Tongue (tissue), 2 donors: ENCODE measurements around the gene RAB9A. TPM values are rescaled to one million over a fixed set of nuclear protein-coding genes. Genes with fewer than 3 reads are reported as not detected.
"Not testable (repeated sequence)": the region's sequence is repeated elsewhere in the genome, so short reads cannot be mapped to it uniquely, and the experiment has no call there.

Source experiments
- DNase-seq: peaks from one replicate; pipeline ENCODE4 v3.0.0-alpha.2; 2015
- total RNA-seq: library from RNA; depleted of rRNA; stranded (reverse); fragments of >200 nt; gene quantifications from one replicate; pipeline ENCODE4 v1.2.3, GENCODE V29; 2014

RAB9A gene, protein sequence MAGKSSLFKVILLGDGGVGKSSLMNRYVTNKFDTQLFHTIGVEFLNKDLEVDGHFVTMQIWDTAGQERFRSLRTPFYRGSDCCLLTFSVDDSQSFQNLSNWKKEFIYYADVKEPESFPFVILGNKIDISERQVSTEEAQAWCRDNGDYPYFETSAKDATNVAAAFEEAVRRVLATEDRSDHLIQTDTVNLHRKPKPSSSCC
- total RNA-seq: 37.2 TPM

DNA sequence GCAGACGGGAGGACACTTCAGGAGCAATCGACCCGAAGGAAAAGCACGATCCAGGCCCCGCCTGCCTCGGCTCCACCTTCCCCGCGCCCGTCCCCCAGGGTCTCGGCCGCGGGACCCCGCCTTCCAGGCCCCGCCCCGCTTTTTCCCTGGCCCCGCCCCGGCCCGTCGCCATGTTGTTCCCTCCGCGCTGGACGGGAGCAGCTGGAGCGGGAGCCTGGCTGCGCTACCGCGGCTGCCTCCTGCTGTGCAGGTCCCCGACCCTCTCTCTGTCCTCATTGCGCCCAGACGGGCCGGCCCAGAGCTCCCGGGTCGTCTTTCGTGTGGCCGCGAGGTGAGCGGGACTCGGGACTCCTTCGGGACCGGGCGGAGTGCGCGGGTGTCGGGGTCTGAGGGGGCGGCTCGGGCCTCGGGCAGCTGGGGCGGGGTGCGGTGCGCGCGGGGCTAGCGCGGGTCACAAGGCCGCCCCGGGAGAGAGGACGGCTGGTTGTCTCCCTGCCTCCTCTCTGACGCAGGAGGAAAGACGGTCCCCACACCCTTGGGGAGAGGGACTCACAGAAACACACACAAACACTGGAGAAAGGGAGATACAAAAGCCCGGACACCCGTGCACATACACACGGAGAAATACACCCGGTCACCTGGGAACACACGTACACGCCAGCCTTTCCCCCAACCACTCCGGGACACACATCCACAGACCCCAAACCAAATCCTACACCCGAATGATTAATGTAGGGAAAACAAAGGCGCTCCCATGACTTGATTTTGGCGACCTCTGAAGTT lies at the start of gene RAB9A:
Gene RAB9A (plus strand): TSS at position 171 of the 783 bp plus-strand sequence. CDS start 19,619 bp downstream, outside the sequence.
- peak; percentile 90 for DNase-seq

DNA sequence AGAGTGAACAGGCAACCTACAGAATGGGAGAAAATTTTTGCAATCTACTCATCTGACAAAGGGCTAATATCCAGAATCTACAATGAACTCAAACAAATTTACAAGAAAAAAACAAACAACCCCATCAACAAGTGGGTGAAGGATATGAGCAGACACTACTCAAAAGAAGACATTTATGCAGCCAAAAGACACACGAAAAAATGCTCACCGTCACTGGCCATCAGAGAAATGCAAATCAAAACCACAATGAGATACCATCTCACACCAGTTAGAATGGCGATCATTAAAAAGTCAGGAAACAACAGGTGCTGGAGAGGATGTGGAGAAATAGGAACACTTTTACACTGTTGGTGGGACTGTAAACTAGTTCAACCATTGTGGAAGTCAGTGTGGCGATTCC lies 47.2 kb upstream of the RAB9A start:
- DNase-seq: not testable (repeated sequence)

DNA sequence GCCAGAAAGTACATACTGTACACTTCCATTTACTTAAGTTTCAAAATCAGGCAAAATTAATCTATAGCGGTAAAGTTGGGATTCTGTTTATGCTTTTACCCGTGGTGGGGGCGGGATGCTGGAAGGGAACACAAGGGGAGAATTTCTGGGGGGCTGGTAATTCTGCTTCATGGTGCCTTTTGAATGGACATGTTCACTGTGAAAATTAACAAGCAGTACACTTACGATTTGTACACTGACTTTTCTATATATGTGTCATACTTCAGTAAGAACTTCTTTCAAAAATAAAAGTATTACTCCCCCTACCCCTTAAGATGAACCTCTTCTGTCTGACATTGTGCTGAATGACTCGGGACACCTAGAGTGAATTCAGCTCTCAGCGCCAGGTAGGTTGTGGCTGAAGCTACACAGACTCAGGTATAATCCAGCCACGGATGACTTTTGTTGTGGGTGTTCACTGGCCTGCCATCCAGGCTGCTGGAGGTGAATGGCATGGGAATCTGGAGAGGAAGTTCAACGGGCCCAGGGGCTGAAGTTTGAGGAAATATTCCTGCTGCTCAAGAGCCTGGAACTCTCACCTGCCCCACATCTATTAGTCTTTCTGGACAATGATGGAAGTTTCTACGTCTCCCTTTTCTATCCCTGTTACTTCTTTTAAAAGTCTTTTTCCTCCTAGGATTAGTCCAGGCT lies 43.3 kb upstream of the RAB9A start:
- DNase-seq: no peak

DNA sequence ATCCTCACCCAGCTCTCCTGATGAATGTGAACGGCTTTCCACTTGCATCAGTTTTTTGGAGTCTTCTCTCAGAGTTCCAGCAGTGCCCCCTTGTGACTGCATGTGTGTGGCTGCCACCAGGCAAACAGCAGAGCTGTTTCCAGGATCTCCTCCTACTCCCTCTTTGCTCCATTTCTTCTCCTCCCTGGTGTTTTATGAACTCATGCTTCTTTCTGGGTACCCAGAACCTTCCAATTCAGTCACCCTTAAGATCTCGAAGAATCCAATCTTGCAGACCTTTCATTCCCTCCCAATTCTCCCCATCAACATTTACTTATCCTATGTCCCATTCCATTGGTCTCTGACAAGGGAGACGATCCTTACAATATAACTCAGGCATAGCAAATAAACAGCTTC lies 42.8 kb upstream of the RAB9A start:
- DNase-seq: peak; percentile 82

DNA sequence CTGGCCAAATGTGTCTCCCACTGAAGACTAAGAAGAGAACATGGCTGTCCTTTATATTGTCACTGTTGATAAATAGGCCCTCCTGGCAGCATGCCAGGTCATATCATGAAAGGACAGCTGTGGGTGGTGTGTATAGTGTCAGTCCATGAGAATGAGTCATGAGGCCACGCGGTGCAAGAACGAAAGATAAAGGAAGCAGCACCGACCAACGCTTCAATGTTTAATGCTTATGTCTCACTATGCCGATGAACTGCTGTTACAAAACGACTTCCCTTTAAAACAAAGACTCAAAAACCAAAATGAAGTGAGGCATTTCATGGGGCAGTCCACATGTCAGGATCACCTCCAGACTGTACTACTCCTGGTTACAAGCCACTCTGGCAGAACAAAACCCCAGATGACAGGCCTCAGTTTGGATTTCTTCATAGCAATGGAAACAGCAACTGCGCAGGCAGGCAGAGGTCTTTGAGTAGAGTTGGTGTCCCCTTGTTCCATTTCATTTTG lies 41.2 kb upstream of the RAB9A start:
- peak; percentile 79 for DNase-seq

DNA sequence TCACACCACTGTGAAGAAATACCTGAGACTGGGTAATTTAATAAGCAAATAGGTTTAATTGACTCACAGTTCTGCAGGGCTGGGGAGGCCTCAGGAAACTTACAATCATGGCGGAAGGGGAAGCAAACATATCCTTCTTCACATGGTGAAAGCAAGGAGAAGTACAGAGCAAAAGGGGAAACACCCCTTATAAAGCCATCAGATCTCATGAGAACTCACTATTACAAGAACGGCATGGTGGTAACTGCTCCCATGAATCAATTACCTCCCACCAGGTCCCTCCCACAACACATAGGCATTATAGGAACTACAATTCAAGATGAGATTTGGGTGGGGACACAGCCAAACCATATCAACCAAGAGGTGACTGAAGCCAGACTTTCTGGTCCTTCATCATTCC lies 40.6 kb upstream of the RAB9A start:
- not testable (repeated sequence) for DNase-seq

DNA sequence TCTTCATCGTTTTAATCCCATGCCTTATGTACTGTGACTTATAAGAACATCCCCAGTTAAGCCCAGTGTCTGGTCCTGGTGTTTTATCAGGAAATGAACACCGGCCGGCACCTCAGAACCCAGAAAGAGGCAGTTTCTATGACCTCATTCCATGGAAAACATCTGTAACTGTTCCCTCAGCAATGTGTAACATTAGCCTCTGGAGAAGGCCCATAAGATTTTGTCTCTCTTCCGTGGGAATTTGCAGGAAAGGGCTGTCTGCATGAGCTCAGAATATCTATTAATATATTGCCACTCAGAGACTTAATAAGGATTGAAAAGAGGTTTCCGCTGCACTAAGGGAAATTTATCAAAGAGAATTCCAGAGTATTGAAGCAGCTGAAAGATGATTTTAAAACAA lies 39.1 kb upstream of the RAB9A start:
- DNase-seq: peak; percentile 63

DNA sequence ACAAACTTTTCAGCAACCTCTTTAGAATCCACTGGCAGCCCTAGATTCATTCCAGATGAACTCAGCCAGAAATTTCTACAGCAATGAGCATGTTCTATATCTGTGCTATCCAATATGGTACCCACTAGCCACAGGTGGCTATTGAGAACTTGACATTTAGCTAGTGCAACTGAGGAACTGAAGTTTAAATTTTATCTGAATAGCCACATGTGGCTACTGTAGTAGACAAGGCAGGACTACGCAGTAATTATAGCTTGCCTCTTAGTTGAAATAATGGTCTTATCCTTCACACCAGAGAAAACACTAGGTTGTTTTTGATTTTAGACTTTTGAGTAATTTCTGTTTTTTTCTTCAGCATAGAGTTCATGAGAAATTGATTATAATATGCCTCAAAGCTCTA lies 38.6 kb upstream of the RAB9A start:
- no peak for DNase-seq

DNA sequence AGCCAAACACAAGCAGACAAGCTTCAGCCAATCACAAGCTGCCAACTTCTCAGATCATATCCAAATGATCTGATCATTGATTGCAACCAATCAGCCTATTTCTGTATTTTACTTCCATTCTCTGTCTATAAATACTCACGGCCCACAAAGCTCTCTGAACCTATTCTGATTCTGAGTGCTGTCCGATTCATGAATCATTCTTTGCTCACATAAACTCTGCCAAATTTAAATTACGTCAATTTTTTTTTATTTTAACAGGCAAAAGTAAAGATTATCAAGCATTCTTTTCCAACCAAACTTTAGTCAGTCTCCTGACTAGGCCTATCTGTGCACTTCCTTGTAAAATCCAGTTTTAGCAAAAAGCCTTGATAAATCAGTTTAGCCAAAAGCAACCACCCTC lies 37.8 kb upstream of the RAB9A start:
- no peak for DNase-seq

DNA sequence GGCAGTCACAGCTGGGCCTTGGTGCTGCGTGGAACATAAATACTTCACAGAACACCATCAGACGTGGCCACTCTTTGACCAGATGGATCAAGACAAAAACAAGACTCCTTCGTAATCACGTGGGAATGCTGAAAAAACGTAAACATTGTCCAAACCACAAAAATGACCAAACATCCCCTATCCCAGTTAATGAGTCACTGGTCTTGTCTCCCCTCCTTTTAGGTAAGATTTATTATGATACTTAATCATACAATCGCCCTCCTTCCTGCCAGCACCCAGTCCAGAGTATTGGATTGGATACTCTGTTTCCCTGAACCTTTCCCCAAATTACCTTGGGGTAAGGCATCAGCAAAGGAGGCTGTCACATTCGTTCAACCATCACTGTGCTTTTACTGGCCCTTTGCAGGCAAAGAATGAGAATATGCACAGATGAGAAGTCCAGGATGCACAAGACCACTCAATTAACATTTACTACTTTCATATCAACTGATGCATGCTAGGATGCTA lies 36.6 kb upstream of the RAB9A start:
- DNase-seq: no peak

DNA sequence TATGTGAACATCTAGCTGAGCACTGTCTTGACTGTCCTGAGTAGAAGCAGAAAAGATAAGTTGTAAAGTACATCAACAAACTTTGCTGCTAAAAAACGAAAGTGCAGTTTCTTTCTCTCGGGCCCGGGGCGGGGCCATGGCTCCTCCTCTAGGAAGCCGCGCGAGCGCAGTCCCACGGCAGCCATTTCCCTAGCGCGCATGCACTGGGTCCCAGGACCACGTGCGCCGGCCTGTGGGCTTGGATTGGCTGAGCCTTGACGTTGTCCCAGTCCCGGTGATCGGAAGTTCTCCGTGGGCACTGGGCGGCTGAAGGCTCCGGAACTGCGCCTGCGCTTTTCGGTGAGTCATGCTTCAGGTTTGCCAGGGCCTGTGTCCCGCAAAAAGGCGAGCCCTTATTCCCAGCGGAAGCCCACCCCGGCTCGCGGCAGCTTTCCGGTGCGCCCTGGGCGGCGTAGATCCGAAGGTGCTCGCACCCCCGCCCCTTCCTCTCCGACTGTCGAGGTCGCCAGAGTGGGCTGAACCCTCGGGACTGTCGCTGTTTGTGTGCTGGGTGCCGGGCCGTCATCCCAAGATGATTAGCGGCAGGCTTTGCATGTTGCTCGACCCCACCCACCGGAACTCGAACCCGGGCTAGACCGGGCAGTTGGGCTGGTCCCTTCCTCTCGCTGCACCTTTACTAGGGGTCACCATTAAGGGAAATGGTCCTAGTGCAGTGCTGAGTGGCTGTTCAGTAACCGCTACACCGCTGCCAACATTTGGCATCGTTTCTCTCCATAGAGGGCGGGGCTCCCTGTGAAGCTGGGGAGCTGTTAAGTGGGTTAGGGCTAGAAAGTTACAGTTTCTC lies 35.9 kb upstream of the RAB9A start, which contains the start of gene TCEANC:
Gene TCEANC (plus strand): TSS at position 292 of the 844 bp plus-strand sequence. CDS start 9,368 bp downstream, outside the sequence.
- peak; percentile 97 for DNase-seq

DNA sequence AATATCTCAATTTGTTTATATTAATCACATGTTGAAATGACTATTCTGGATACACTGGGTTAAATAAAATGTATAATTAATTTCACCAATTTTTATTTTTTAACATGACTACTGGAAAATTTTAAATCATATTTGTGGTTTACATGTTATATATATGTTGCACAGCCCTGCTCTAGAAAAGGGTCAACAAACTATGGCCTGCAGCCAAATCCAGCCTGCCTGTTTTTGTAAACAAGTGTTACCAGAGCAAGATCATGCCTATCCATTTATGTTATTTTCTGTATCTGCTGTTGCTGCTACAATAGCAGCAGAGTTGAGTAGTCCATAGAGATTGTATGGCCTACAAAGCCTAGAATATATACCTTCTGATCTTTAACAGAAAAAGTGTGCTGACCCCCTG lies 34.8 kb upstream of the RAB9A start:
- DNase-seq: no peak

DNA sequence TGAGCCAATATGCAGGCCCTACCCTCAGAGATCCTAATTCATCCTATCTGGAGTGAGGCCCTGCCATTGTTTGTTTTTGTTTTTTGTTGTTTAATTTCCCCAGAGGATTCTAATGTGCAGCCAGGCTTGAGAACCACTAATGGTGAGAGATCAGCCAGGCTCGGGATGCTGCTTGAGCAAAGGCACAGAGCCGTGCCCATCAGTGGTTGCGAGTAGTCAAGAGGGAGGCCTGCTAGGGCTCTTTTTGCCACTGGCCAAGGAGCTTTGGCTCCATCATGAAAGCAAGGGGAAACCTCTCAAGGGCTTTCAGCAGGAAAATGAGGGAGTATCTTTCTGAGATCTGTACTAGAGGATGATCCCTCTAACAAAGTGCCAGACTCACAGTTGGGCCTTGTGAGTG lies 33.3 kb upstream of the RAB9A start:
- DNase-seq: no peak

DNA sequence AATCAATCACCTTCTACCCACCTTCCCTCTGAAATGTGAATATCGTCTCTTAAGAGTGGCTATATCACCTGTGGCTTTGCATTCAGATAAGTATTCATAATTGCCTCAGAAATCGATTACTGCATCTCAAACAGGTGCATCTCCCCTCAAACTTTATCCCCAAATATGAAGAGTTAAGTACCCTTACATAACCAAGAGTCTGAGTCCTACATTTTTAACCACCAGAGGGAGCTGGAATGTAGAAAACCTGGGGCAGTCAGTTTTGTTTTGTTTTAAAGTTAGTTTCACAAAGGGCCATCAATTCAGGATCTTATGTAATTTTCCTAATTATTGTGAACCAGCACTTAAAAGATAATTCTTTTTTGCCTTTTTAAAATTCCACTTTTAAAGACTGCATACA lies 30.3 kb upstream of the RAB9A start:
- peak; percentile 76 for DNase-seq

DNA sequence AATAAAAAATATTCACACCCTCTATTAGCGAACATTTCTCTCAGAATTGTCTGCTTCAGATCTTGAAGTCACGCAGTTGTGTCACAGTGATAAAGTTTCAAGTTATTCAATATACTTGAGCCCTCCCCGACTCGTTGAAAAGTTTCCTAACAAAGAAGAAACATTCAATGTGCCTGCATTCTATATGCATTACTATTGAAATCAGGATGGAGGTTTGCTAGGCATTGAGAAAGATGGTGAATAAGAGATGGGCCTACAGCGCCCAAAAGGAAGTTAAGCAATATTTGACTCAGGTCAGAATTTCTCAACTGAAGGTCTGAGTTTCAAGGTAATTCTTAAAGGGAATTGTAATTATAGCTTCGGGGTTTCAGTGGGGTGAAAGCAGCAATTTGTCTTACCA lies 29.9 kb upstream of the RAB9A start:
- DNase-seq: no peak

DNA sequence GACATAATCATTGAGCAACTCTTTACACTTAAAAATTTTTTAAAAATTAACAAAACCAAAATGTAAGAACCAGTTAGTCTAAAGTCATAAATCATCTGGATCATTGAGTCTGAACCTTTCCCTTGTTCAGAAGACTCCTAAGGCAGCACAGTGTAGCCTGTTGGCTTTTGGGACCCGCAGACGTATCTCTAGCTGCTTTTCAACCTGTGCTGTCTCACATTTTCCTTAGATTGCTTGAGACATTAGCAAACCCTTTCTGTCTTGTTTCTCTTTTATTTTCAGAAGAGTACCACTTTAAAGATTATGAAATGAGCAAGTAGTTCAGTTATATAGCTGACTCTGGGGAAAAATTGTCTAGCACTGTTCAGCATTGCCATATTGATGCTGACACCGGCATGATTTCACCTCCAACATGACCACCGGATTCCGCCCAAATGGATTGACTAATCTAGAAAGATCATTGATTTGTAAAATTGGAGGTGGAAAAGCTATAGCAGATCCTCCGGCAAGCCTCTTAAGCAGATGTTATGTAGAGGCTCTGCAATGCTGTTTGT lies 27.1 kb upstream of the RAB9A start:
- no peak for DNase-seq

DNA sequence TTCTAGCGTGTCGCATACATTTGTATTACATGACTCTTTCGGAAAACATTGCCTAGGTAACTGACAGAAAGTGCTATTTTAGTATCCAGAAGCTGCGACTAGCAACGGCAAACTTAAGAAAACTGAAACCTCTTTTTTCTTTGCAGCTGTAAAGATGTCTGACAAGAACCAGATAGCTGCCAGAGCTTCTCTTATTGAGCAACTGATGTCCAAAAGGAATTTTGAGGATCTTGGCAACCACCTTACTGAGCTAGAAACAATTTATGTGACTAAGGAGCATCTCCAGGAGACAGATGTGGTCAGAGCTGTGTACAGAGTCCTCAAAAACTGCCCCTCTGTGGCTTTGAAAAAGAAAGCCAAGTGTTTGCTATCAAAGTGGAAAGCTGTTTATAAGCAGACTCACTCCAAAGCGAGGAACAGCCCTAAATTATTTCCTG lies 26.6 kb upstream of the RAB9A start:
- peak; percentile 69 for DNase-seq

DNA sequence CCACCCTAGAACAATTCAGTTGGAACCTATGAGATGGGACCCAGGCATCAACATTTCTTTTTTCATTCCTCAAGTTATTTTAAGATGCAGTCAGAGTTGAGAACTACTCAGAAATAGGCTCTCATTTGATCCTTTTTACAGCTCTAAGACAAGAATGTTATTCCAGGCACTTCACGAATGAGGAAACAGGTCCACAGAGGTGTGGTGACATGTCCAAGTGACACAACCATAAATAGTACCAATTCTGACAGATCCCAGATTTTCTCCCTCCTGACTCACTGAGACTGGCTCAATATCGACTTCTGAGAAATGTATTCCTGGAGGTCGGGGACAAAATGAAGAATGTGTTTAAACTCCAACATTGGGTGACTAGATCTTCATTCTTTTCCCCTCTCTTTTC lies 24.9 kb upstream of the RAB9A start:
- DNase-seq: no peak

DNA sequence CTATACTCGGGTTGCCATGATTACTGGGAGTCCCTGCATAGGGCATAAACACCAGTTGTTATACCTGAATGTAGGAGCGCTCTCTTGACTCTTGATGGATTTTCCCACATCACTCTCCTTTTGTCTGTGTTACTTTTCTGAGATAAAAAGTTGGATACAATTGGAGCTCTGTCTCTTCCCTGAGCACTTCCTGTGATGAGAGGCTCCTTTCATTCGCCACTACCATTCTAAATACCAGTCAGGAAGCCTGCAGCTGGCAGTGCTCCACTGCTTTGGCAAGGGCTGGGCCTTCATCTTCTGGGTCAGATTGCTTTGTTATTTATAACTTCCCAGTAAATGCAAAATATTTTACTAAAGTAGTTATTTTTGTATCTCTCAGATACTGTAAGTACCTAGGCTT lies 22.1 kb upstream of the RAB9A start:
- DNase-seq: no peak

DNA sequence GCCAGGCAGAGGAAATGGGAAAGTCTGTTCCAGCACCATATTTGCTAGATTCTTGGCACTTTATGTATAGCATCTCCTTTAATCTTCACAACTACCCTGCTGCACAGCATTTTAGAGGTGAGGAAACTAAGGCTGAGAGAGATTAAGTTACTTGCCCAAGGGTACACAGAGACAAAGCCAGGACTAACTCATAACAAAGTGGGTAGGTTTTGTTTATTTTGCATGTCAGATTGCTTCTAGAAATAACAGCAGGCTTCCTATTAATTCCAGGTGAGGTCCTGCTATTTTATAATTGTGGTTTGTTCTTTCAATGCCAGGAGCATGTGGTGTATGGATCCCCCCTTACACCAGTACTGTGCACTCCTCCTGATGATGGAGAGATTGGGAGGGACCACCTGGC lies 21.0 kb upstream of the RAB9A start:
- no peak for DNase-seq

DNA sequence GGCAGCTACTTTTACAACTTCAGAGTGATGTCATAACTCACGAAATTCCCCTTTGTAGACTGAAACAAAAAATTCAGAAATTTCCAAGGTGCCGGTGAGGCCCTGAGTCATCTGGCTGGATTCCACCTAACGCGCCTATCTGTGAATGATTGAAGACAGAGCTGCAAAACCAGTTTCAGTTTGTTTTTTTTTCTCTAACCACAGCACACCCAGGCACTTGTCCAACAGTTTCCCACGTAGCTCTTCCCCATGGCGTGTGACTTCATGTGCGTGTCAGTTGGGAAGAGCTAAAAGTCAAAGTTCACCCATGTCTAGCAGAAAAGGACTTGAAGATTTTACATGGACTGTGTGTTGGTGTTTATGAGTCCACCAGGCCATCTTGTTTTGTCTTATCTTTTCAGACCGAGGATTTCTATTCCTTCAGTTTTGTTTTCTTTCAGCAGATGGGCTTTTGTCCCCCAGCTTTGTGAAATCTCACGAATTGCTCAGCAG lies 19.6 kb upstream of the RAB9A start:
- peak; percentile 70 for DNase-seq
